ENCODE data around the gene SLC29A3. TPM values are rescaled to one million over a fixed set of nuclear protein-coding genes. Genes with fewer than 3 reads are reported as not detected.

SLC29A3 gene
- polyA plus RNA-seq, 1 of the 3 experiments (the other 2 are of a cell fraction): 3.8 TPM

- ChIA-PET CTCF (interaction anchor here (1.0 to 9.0 kb wide), 16 partner anchors 9 to 579 kb away, joined by 3 to 99 read pairs (median 13); no protein-coding TSS in a partner anchor), POLR2A (no interaction called here)
- no peaks in the 10 kb centered on the region for H3K9me2 ChIP-seq
- H3K27me3 ChIP-seq (ENCODE audit: insufficient read depth): no peaks in the 10 kb centered on the region
- H3K9me3 ChIP-seq: no peaks in the 10 kb centered on the region
- no peak overlapping the region for H3K9ac ChIP-seq
- H3K4me3 ChIP-seq (ENCODE audit: low read depth in 2 of 2, low read length in 1 of 2): no peak overlapping the region
- peaks cover 0 to 3% of the 10 kb centered on the region in 2 experiments for H3K36me3 ChIP-seq (replicated peaks in 1 of 2; ENCODE audit: control insufficient read depth in 1 of 2, insufficient read depth in 2 of 2, low read length in 1 of 2)
- H3F3A ChIP-seq (replicated peaks; ENCODE audit: insufficient read depth): peaks cover 18% of the 10 kb centered on the region
- H3K4me2 ChIP-seq: no peak overlapping the region
- no peak overlapping the region for H2AFZ ChIP-seq (ENCODE audit: low read depth)
- no peaks in the 10 kb centered on the region for H3K79me2 ChIP-seq (ENCODE audit: insufficient read depth)
- no peaks in the 10 kb centered on the region for H4K20me1 ChIP-seq (ENCODE audit: insufficient read depth)
- DNase-seq: no peak
- no peak overlapping the region; a peak in 1 of 4 replicates for H3K27ac ChIP-seq (ENCODE audit: low read depth in 2 of 2, low read length in 1 of 2)
- 84% methylated on average over 6 of the region's 6 CpGs for WGBS (ENCODE audit: low lambda C conversion rate)
- H3K4me1 ChIP-seq (ENCODE audit: control insufficient read depth in 1 of 2, insufficient read depth in 2 of 2, low read depth in 1 of 2, low read length in 1 of 2): peaks cover 0 to 21% of the 10 kb centered on the region in 2 experiments; a peak in 1 of 4 replicates
- TF ChIP-seq TEAD4 (IDR thresholded peaks at IDR 0.05; ENCODE audit: borderline replicate concordance, insufficient read depth) (no peak), JUND (IDR thresholded peaks at IDR 0.05) (no peak), ELF1 (IDR thresholded peaks at IDR 0.05) (no peak), MAX (IDR thresholded peaks at IDR 0.05; ENCODE audit: low read depth) (no peak), USF2 (IDR thresholded peaks at IDR 0.05; ENCODE audit: borderline replicate concordance, low read depth, low read length) (no peak), CHD2 (IDR thresholded peaks at IDR 0.05; ENCODE audit: low read length, partially characterized antibody) (no peak), FOXM1 (IDR thresholded peaks at IDR 0.05; ENCODE audit: low read depth) (no peak), REST (IDR thresholded peaks at IDR 0.05; ENCODE audit: low read depth, low read length) (no peak), CTCF (IDR thresholded peaks at IDR 0.05) (no peak), RFX5 (IDR thresholded peaks at IDR 0.05; ENCODE audit: low read length) (no peak), TCF12 (IDR thresholded peaks at IDR 0.05) (no peak), USF1 (IDR thresholded peaks at IDR 0.05; ENCODE audit: borderline replicate concordance, low read depth) (no peak)
These were observed 2.3 kb upstream of the SLC29A3 start for GRCh38 chr10:71316786-71317160.

Measured in SK-N-SH (cell line).